SH-SY5Y (cell line): Measurements from ENCODE around the gene MBOAT2.

Source experiments
- GATA2 ChIP-seq: IDR thresholded peaks from 2 replicates; pipeline ENCODE4 v1.6.1; 2011; ENCODE audit warnings: mild to moderate bottlenecking, low read depth, low read length
- GATA3 ChIP-seq: IDR thresholded peaks from 2 replicates; pipeline ENCODE4 v1.6.1; 2011; ENCODE audit warnings: low read depth, mild to moderate bottlenecking, low read length, moderate library complexity

- TF ChIP-seq GATA2 (no peak), GATA3 (no peak)
Observed at GRCh38 chr2:9018109-9018508, 14.6 kb upstream of the MBOAT2 start.
